T-helper 2 cell treated with Interferon-gamma antibody and Interleukin-4, amounts not matched to agents 5 μg/mL and 100 μg/mL, for 36 hours (primary cell): ENCODE data around the gene LMX1B.

ENCODE experiments used
- DNase-seq: peaks from one replicate; pipeline ENCODE4 v3.0.0; 2021; ENCODE audit warnings: low spot score
- H3K27ac Mint-ChIP-seq: one replicate; pipeline ENCODE4 v1.8.0; 2021; ENCODE audit warnings: mild to moderate bottlenecking, mixed read lengths
- H3K27me3 Mint-ChIP-seq: one replicate; pipeline ENCODE4 v1.8.0; 2021; ENCODE audit warnings: low read depth, mixed read lengths
- H3K36me3 Mint-ChIP-seq: one replicate; pipeline ENCODE4 v1.8.0; 2021; ENCODE audit warnings: low read depth, mixed read lengths
- H3K4me1 Mint-ChIP-seq: one replicate; pipeline ENCODE4 v1.8.0; 2021; ENCODE audit warnings: low read depth, mixed read lengths
- H3K4me3 Mint-ChIP-seq: one replicate; pipeline ENCODE4 v1.8.0; 2022; ENCODE audit warnings: mild to moderate bottlenecking, moderate library complexity, mixed read lengths
- H3K9me3 Mint-ChIP-seq: one replicate; pipeline ENCODE4 v1.8.0; 2021; ENCODE audit warnings: mixed read lengths

Gene LMX1B

DNA sequence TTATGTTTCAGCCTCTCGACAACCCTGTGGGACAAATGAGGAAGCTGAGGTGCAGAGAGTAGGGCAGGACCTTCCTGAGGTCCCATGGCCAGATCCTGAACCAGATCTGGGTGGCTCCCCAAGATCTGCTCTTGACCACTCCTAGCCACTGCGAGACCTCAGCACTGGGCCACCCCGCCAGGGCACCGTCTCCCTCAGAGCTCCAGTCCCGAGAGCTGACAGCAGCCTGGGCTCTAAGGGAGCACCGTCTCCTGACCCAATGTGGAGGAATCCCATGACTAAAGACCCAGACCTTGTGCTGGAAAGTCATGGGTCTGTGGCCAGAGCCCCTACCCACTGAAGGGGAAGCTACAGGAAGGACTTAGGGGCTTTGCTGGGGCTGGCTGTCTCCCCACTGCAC is 4.5 kb upstream of the LMX1B start:
- Mint-ChIP-seq H3K4me3 (no peak overlapping the region), H3K9me3 (no peaks in the 10 kb centered on the region), H3K36me3 (peaks cover 3% of the 10 kb centered on the region), H3K27me3 (peaks cover 64% of the 10 kb centered on the region), H3K27ac (no peak overlapping the region), H3K4me1 (peaks cover 6% of the 10 kb centered on the region)
- no peak for DNase-seq

DNA sequence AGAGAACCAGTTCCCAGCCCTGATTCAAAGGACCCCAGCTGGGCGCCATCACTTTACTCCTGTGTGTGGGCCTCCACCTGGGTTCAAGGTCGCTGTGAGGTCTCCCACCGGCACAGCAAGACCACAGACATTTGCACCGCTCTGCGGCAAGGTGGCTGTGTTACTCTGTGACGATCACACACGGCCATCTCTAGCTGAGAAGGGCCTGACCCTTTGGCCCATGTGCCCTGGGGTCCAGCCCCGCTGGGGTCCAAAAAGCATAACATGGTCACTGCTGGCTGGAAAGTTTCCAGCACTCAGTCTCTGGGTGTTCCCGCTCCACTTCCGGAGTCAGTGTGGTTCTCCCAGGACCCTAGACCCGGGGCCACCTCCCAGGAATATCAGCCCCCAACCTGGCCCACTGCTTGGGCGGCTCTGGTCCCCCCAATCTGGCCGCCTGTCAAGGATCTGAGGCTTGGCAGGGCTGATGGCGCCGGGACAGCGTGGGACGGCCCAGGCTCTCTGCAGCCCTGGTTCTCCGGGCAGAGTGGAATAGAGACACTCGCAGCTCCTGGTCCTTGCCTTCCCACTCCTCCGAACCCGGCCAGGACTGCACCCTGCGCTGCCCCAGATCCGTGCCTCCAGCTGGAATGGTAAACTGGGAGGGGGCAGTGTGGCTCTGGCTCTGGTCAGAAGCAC is 3.9 kb upstream of the LMX1B start:
- Mint-ChIP-seq H3K4me1 (peaks cover 10% of the 10 kb centered on the region), H3K9me3 (no peaks in the 10 kb centered on the region), H3K27me3 (peaks cover 69% of the 10 kb centered on the region), H3K36me3 (peaks cover 3% of the 10 kb centered on the region), H3K27ac (no peak overlapping the region), H3K4me3 (no peak overlapping the region)
- DNase-seq, result no peak

- Mint-ChIP-seq H3K4me3 (no peak overlapping the region), H3K4me1 (peaks cover 10% of the 10 kb centered on the region), H3K27ac (peak overlapping the region; percentile 66), H3K36me3 (peaks cover 3% of the 10 kb centered on the region), H3K9me3 (no peaks in the 10 kb centered on the region), H3K27me3 (peaks cover 73% of the 10 kb centered on the region)
- no peak for DNase-seq
Observed at GRCh38 chr9:126611193-126611591, 2.5 kb upstream of the LMX1B start.

DNA sequence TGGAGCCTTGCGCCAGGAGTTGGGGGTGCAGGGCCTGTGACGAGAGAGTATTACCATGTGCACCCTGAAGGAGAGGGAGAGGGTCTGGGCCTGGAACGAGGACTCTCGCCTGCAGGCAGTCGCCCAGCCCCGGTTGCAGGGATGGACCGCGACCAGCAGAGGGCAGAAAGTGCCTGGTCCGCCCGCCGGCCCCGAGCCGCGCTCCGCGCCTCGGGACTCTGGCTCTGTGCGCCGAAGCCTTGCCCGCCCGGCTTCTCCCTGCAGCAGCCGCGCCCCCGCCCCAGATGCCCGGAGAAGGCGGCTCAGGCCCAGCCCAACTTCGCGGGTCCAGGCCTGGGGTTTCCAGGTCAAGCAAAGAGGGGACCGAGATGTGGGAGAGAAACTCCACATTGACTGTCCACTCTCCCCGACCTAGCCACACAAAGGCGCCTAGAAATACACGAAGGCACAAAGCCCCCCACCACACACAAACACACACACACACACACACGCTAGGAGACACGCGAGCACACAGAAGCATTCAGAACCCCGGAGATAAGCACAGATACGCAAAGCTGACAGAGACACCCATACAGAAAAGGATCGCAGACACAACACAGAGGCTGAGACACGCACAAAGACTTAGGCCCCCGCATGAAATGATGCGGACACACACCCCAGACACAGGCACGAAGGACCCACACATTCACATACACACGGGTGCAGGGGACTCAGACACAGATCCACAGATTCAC is 2.0 kb upstream of the LMX1B start:
- peak overlapping the region; percentile 66 for H3K27ac Mint-ChIP-seq

DNA sequence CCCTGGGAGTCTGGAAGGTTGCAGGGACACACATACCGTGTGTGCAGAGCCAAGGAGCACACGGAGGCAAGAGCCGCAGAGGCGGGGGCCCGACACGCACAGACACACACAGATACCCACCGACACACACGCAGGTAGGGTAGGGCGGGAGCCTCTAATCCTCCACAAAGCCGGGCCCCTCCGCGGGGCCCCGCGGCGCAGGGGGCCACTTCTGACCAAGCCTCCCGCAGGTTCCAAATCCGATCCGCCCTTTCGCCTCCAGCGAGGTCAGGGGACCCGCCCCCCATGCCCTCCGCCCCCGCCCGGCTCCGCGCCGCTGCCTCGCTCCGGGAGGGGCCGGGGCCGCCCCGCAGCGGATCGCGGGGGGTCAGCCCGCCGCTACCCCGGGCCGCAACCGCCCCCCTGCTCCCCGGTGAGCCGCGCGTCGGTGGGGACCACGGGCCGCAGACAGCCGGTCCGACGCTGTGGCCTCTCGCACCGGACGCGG is 1.4 kb upstream of the LMX1B start:
- Mint-ChIP-seq H3K27me3 (peaks cover 74% of the 10 kb centered on the region), H3K27ac (peak overlapping the region; percentile 26), H3K36me3 (peaks cover 3% of the 10 kb centered on the region), H3K4me1 (peaks cover 10% of the 10 kb centered on the region), H3K9me3 (no peaks in the 10 kb centered on the region), H3K4me3 (peak overlapping the region; percentile 1)
- no peak for DNase-seq

More for the DNA sequence above, 2.0 kb upstream of the LMX1B start:
- Mint-ChIP-seq H3K36me3 (peaks cover 3% of the 10 kb centered on the region), H3K4me3 (peak overlapping the region; percentile 1), H3K4me1 (peaks cover 10% of the 10 kb centered on the region), H3K9me3 (no peaks in the 10 kb centered on the region), H3K27me3 (peaks cover 73% of the 10 kb centered on the region)
- DNase-seq, result peak; percentile 59

DNA sequence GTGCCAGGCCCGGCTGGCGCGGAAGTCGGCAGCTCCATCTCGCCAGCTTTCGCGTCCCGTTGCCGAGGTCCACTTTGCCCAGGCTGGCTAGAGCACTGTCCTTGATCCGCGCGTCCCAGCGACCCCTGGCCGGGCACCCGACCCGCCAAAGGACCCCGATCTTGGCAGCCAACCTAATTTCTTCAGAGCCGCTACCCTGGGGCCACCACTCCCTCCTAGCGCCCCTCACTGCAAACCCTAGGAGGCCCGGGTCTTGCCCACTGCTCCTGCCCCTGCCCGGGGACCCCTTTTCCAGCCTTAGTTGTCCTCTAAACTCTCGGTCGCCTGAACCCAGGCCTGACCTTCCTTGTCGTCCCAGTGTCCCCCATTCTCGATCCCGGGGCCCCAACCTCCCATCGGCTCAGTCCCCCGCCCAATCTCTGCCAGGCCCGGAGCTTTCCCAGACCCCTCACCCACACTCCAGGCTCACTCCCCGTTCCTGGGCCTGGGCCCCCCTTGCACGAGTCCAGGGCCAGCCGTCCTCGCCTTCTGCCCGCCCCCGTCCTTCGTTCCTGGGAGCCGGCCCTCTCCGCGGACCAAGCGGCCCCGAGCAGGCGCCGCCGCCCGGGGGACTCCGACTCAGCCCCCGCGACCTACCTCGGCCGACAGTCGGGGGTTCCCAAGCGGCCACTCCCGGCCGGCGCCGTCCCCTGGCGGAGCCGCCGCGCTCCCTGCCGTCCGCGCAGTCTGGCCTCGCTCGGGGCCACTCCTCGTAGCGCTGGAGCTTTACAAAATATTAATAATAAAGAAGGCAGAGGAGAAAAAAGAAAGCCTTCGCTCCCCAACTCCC is 701 bp upstream of the LMX1B start:
- Mint-ChIP-seq H3K4me3 (no peak overlapping the region), H3K9me3 (no peaks in the 10 kb centered on the region), H3K27me3 (peaks cover 72% of the 10 kb centered on the region), H3K4me1 (peaks cover 10% of the 10 kb centered on the region), H3K36me3 (peaks cover 3% of the 10 kb centered on the region), H3K27ac (peak overlapping the region; percentile 49)
- DNase-seq, result no peak

- H3K36me3 Mint-ChIP-seq, result peaks cover 3% of the 10 kb centered on the region
- H3K27me3 Mint-ChIP-seq, result peaks cover 70% of the 10 kb centered on the region
- H3K9me3 Mint-ChIP-seq, result no peaks in the 10 kb centered on the region
- H3K4me1 Mint-ChIP-seq, result peaks cover 10% of the 10 kb centered on the region
- DNase-seq, result no peak
- no peak overlapping the region for H3K27ac Mint-ChIP-seq
- H3K4me3 Mint-ChIP-seq, result no peak overlapping the region
Observed at GRCh38 chr9:126614088-126614454, 343 bp downstream of the LMX1B start.

- DNase-seq, result no peak
- Mint-ChIP-seq H3K9me3 (no peaks in the 10 kb centered on the region), H3K4me1 (peaks cover 10% of the 10 kb centered on the region), H3K27ac (peak overlapping the region; percentile 72), H3K27me3 (peaks cover 70% of the 10 kb centered on the region), H3K4me3 (peak overlapping the region; percentile 21), H3K36me3 (peaks cover 3% of the 10 kb centered on the region)
Observed at GRCh38 chr9:126614455-126615244, 922 bp downstream of the LMX1B start.

DNA sequence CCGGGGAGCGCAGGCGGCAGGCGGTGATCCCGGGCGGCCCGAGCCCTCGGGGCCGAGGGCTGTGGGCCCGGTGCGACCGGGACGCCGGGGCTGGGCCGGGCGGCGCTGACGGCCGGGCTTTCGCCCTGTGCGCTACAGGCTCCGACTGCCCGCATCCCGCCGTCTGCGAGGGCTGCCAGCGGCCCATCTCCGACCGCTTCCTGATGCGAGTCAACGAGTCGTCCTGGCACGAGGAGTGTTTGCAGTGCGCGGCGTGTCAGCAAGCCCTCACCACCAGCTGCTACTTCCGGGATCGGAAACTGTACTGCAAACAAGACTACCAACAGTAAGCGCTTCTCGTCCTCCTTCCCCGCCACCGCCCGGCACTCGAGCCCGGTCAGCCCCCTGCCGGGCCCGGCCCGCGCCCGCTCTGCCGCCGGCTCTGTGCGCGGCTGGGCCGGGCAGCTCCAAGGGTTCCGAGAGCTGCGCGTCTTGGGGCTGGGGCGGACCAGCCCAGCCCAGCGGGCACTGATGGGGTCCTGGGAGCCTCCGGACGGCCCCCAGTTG is 1.6 kb downstream of the LMX1B start:
- Mint-ChIP-seq H3K27ac (peak overlapping the region; percentile 63), H3K27me3 (peaks cover 72% of the 10 kb centered on the region), H3K4me3 (no peak overlapping the region), H3K9me3 (no peaks in the 10 kb centered on the region), H3K4me1 (peaks cover 10% of the 10 kb centered on the region), H3K36me3 (peaks cover 3% of the 10 kb centered on the region)
- peak; percentile 23 for DNase-seq

DNA sequence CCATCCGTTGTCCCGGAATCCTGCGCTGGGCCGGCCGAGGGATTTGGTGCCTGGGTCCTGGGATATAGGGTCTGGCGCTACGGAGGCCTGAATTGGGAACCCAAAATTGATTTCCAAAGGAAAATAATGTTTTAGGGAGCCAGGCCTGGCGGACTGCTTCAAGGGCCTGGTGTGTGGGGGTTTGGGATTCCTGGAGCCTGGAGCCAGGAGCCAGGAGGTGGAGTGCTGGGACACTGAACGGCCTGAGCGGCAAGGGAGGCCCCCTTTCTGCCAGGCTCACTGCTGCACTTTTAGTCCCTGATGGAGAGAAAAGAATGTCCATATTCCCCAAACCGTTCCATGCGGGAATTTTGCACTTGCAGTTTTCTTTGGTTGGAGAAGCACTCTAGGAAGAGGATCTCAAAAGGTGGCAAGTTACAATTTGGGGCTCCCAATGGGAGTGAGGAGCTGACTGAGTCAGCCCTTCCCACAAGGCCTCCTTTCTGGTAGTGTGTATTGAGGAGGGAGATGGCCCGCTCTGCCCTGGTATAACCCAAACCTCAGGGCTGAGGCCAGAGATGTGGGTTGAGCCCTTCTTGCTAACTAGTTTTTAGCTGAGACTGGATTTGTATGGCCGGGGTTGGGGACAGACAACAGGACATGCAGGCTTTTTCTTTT is 2.2 kb downstream of the LMX1B start:
- H3K9me3 Mint-ChIP-seq, result no peaks in the 10 kb centered on the region
- peaks cover 10% of the 10 kb centered on the region for H3K4me1 Mint-ChIP-seq
- DNase-seq, result no peak
- peaks cover 3% of the 10 kb centered on the region for H3K36me3 Mint-ChIP-seq
- no peak overlapping the region for H3K27ac Mint-ChIP-seq
- no peak overlapping the region for H3K4me3 Mint-ChIP-seq
- peaks cover 75% of the 10 kb centered on the region for H3K27me3 Mint-ChIP-seq

DNA sequence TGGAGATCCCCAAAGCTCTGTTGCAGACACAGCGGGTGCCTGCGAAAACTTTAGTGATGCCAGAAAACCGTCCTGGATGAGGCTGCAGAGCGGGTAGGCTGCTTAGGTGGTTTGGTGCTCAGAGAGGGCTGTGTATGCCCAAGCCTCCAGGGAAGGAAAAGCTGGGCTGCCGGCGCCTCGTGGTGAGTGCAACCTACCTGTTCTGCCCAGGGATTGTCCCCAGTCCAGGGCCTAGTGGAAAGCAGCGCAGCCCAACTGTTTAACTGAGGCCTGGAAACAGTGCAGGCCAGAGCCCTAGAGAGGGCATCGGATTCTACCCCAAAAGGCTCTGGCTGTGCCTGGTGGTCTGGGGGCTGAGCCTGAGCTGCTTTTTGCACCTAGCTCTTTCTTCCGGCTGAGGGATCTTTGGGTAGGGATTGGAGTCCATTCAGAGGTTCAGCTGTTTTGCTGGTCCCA is 2.8 kb downstream of the LMX1B start:
- Mint-ChIP-seq H3K36me3 (peaks cover 3% of the 10 kb centered on the region), H3K9me3 (no peaks in the 10 kb centered on the region), H3K27ac (no peak overlapping the region), H3K4me1 (peaks cover 7% of the 10 kb centered on the region), H3K4me3 (no peak overlapping the region), H3K27me3 (peaks cover 75% of the 10 kb centered on the region)
- DNase-seq, result no peak

DNA sequence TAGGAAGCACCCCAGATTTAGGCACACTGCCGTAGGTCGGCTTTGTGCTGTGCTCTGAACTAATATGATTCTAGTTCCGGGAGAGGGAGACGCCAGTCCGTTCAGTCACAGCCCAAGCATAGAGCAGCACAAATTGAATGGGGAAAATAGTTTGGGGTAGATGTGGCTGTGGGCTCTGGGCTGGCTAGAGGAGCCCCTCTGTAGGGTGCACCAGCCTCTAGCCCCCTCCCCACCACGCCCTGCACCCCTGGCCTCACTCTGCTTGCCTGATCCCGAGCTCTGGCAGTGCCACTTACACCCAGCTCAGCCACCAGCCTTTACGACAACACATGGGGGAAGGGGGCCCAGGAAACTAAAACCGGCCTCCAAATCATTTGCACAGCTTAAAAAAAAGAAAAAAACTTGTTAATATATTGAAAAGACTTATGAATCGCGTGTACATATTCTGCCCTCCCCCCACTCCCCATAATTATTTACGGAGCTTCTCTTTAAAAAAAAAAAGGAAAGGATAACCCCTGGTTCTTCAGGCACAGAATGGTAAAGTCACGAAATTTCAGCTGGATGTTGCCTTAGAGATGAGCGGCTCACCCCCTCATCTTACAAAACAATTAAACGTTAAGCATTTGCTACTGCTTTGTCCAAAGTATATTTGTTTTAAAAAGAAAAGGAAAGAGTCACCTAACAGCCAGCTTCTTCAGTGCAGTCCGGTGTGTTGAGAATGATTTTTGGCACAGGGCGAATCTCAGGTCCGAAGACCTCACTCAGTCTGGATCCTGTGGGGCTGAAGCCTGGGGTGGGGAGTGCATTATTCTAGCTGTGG is 3.5 kb downstream of the LMX1B start:
- Mint-ChIP-seq H3K4me3 (no peak overlapping the region), H3K27ac (no peak overlapping the region), H3K9me3 (no peaks in the 10 kb centered on the region), H3K36me3 (no peaks in the 10 kb centered on the region), H3K27me3 (peaks cover 75% of the 10 kb centered on the region), H3K4me1 (peaks cover 4% of the 10 kb centered on the region)
- no peak for DNase-seq
